ENCODE measurements around the gene TSLP. TPM values are rescaled to one million over a fixed set of nuclear protein-coding genes. Genes with fewer than 3 reads are reported as not detected.

TSLP gene
- total and polyA plus RNA-seq, 2 donors (not counting 3 experiments of a cell fraction or from before 2014, with no cell fraction given) = not detected

- Histone ChIP-seq H2AFZ (ENCODE audit: low read depth, low read length) (no peak overlapping the region), H3K79me2 (ENCODE audit: control insufficient read depth, insufficient read depth, low read length) (no peaks in the 10 kb centered on the region), H3K4me3 (replicated peaks in 1 of 3; ENCODE audit: insufficient read depth in 1 of 3, low read depth in 1 of 3, low read length in 3 of 3) (no peak overlapping the region), H3K9ac (replicated peaks; ENCODE audit: extremely low read depth, insufficient read depth, low read length) (no peak overlapping the region), H3K9me1 (replicated peaks; ENCODE audit: control insufficient read depth, extremely low read depth, insufficient read depth, low read length) (no peaks in the 10 kb centered on the region), H3K36me3 (ENCODE audit: control insufficient read depth in 2 of 2, extremely low read depth in 1 of 2, insufficient read depth in 2 of 2, low read length in 2 of 2) (peaks cover 5 to 15% of the 10 kb centered on the region in 2 experiments), H3K4me2 (ENCODE audit: insufficient read depth, low read length) (no peak overlapping the region), H3K27me3 (ENCODE audit: control insufficient read depth in 2 of 2, insufficient read depth in 2 of 2, low read length in 2 of 2) (no peaks in the 10 kb centered on the region), H3K4me1 (ENCODE audit: control insufficient read depth, extremely low read depth, insufficient read depth, low read length) (no peaks in the 10 kb centered on the region), H3K9me3 (replicated peaks; ENCODE audit: control insufficient read depth, insufficient read depth, low read length) (no peaks in the 10 kb centered on the region), H3K27ac (ENCODE audit: insufficient read depth, low read depth, low read length) (no peak overlapping the region), H4K20me1 (replicated peaks; ENCODE audit: control insufficient read depth, extremely low read depth, insufficient read depth, low read length) (peaks cover 3% of the 10 kb centered on the region)
- DNase-seq (ENCODE audit: low read depth, low spot score) = no peak
- FAIRE-seq = no peak
- intact Hi-C loops (cut with micrococcal nuclease) = no loop called here
- POLR2A ChIA-PET = no interaction called here
- CTCF ChIA-PET = interaction anchor here (0.8 to 1.8 kb wide), 4 partner anchors 8 to 43 kb away, joined by 3 to 4 read pairs (median 4); no protein-coding TSS in a partner anchor
- TF ChIP-seq MAX (IDR thresholded peaks at IDR 0.05; ENCODE audit: insufficient read depth, insufficient read length) (no peak), POLR2A (IDR thresholded peaks at IDR 0.05; ENCODE audit: low read depth, low read length) (no peak), EZH2 (IDR thresholded peaks at IDR 0.05; ENCODE audit: borderline replicate concordance, low read depth, low read length, severe bottlenecking) (no peak), MYC (IDR thresholded peaks at IDR 0.05; ENCODE audit: low read depth, low read length) (no peak), CTCF (IDR thresholded peaks at IDR 0.05; ENCODE audit: extremely low read depth in 1 of 2, insufficient read depth in 1 of 2, low read depth in 1 of 2, low read length in 2 of 2) (no peak), FOS (IDR thresholded peaks at IDR 0.05; ENCODE audit: borderline replicate concordance, insufficient read depth, low read length) (no peak), JUN (IDR thresholded peaks at IDR 0.05; ENCODE audit: borderline replicate concordance, insufficient read depth, insufficient read length, low read depth) (no peak), POLR2AphosphoS5 (IDR thresholded peaks at IDR 0.05; ENCODE audit: insufficient read depth, low read depth, low read length) (no peak), GATA2 (IDR thresholded peaks at IDR 0.05; ENCODE audit: insufficient read depth, insufficient read length, low read depth, low read length) (no peak)
- BruUV-seq (replicated peaks) = no TSS peak
- dilution Hi-C loops (cut with MboI; ENCODE audit: extremely low pct_ligation_motif_present, low sequenced_read_pairs) = no loop called here
Observed at GRCh38 chr5:111115229-111115628, 43.7 kb downstream of the TSLP start.
